ENCODE measurements around the gene MINDY4. TPM values are rescaled to one million over a fixed set of nuclear protein-coding genes. Genes with fewer than 3 reads are reported as not detected.

MINDY4 gene
- total RNA-seq, 2 donors from 2014 or later = 3.2 to 3.8 TPM

DNA sequence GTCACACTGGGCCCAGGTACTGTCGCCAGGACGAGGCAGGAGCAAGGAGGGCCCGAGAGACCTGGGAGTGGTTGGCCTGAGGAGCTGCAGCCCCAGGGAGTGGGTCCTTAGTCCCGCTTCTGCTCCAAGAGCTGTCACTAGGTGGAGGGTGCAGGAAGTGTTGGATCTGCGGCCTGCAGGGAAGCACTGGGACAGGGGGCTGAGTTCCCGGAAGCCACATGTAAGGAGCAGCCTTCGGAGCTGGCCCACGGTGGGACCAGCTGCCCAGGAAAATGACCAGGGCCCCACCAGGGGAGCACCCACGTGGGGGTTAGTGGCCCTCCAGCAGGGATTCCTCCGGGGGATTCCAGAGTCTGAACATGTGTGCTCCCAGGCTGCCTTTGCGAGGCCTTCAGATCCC is 131.2 kb downstream of the MINDY4 start:
- ATAC-seq = no peak
- DNase-seq = no peak
- intact Hi-C loops (cut with DNase I, micrococcal nuclease) = no loop called here

DNA sequence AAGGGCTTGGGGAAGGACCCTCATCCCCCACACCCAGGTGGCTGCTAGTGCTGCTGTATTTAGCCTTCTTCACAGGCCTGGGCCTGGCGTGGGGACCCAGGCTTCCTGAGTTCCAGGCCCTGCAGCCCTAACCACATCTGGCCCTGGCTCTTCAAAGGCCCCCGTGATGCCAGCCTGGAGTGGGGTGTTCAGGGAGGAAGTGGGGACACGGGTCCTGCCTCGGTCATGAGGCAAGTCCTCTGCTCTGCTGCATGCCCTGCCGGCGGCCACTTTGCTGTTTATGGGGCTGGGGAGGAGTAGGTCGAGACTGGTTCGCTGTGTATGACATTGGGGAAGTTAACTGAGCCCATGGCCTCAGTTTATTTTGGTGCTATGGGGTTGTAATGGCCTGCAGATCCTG is 131.9 kb downstream of the MINDY4 start:
- DNase-seq (no peak), ATAC-seq (no peak)
- intact Hi-C loops (cut with DNase I, micrococcal nuclease) = no loop called here

- DNase-seq (peak in 1 of 2 donors; percentile 25), ATAC-seq (peak; percentile 53)
- intact Hi-C loops (cut with DNase I, micrococcal nuclease) = no loop called here
Measured at GRCh38 chr7:30904561-30904960, 133.3 kb downstream of the MINDY4 start.

DNA sequence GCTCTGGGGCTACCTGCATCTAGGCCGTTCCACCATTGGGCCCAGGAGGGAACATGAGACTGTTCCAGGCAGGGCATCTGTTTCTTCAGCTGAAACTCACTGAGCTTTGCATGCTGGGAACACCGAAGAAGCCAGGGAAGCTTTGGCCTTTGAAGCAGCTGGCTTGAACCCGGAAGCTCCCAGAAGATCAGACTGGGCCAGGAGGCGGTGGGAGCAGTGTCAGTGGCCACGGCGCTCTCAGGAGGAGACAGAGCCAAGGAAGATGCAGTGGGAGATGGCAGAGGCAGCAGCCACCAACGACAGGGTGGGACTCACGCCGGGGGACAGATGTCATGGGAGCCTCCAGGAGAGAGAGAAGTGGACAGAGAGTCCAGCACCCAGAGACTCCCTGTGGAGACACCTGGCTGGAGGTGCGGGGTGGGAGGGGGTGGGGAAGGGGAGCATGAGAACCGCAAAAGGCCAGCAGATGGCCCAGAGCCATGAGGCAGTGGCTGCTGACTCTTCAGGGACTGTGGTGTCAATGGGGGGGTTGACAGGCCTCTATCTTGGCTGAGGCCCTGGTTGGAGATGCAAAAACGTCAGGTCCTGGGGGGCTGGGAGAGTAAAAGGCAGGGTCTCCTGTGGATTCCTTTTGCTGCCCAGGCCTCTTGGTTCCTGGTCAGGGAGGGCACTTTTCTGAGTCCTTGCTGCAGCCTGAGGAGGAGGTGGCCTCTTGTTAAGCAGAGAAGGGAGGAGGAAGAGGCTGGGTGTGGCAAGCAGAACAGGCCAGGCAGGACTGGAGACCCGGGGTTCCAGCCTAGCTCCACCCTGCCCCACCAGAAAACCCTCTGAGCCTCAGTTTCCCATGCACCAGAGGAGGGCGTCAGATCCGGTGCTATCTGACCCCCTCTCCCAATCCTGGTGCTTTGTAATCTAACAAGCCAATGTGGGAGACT is 134.1 kb downstream of the MINDY4 start:
- peak; percentile 31 to 51 for DNase-seq
- peak; percentile 74 for ATAC-seq
- intact Hi-C loops (cut with DNase I, micrococcal nuclease) = no loop called here

DNA sequence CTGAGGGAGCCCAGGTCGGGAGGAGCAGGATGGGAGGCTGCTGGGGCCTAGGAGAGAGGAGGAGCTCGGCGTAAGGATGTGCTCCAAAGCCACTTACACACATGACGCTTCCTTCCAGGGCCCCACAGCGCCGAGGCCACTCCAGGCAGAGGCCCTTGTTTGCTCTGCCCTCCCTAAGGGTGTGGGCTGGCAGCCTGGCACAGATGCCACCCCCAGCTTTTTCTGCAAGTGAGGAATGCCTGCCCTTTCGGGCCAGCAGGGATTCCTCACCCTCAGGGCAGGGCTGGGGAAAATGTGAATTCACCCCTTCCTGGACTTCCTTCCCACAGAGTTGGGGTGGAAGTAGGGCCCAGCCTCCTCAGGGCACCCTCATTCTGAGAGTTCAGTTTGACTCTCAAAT is 134.8 kb downstream of the MINDY4 start:
- DNase-seq (peak in 1 of 2 donors; percentile 30), ATAC-seq (peak; percentile 64)
- intact Hi-C loops (cut with DNase I, micrococcal nuclease) = no loop called here

GRCh38 chr7:30906515-30907240 is 135.5 kb downstream of the MINDY4 start:
- intact Hi-C loops (cut with DNase I, micrococcal nuclease) = no loop called here
- ATAC-seq (no peak), DNase-seq (no peak)

GRCh38 chr7:30907527-30908267 is 136.5 kb downstream of the MINDY4 start:
- DNase-seq = no peak
- intact Hi-C loops (cut with DNase I, micrococcal nuclease) = no loop called here
- ATAC-seq = no peak

DNA sequence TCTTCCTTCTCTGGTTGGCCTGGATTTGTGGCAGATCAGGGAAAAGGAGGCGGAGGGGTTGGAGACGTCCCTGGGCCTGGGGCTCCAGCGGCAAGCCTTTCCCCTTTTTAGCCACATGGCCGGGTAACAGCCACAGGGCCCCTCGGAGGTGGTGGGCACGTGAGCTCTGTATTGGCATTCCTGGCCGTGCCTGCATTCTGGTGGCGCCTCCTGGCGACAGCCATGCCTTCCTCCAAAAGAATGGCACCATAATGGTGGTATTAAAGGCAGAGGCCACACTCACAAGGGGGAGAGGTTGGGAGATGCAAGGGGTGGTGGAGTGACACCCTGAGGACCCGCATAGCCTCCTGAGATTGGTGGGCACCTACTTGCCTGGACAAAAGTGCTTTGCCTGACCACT is 137.5 kb downstream of the MINDY4 start:
- ATAC-seq (no peak), DNase-seq (no peak)
- intact Hi-C loops (cut with DNase I, micrococcal nuclease) = no loop called here

- no peak for ATAC-seq
- intact Hi-C loops (cut with DNase I, micrococcal nuclease) = no loop called here
- no peak for DNase-seq
Measured at GRCh38 chr7:30909431-30909830, 138.2 kb downstream of the MINDY4 start.

- ATAC-seq (no peak), DNase-seq (no peak)
- intact Hi-C loops (cut with DNase I, micrococcal nuclease) = no loop called here
Measured at GRCh38 chr7:30910411-30911073, 139.3 kb downstream of the MINDY4 start.

DNA sequence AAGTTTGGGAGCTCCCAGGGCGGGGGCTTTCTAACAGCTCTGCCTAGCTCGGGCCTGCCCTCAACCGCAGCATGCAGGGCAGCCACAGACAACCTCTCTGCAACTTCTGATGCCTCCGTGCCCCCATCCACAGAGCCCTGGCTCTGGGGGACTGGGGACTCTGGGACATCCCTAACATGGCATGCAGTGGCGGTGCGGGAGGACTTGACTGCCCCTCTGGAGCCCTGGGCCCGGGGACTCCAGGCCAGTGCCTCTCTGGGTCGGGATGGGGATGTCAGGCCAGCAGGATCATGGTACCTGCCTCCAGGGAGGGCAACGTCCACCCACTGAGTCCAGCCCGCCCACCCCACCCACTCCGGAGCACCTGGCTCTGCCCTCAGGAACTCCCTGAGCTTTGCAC is 139.9 kb downstream of the MINDY4 start:
- no peak for DNase-seq
- no peak for ATAC-seq
- intact Hi-C loops (cut with DNase I, micrococcal nuclease) = no loop called here

- DNase-seq (peak; percentile 87 to 94), ATAC-seq (peak; percentile 73)
- intact Hi-C loops (cut with DNase I, micrococcal nuclease) = no loop called here
Measured at GRCh38 chr7:30911561-30911969, 140.3 kb downstream of the MINDY4 start, which contains the start of gene AQP1. Gene AQP1 (plus strand): TSS chr7:30911853. CDS start chr7:30911910, 57 bp downstream.

GRCh38 chr7:30912021-30912730 is 141.0 kb downstream of the MINDY4 start:
- peak; percentile 25 for ATAC-seq
- DNase-seq = no peak
- intact Hi-C loops (cut with DNase I, micrococcal nuclease) = no loop called here

GRCh38 chr7:30912731-30912985 is 141.4 kb downstream of the MINDY4 start:
- intact Hi-C loops (cut with DNase I, micrococcal nuclease) = no loop called here
- DNase-seq = no peak

GRCh38 chr7:30912986-30913811 is 142.0 kb downstream of the MINDY4 start:
- DNase-seq (no peak), ATAC-seq (peak; percentile 33)
- intact Hi-C loops (cut with DNase I, micrococcal nuclease) = no loop called here

More at GRCh38 chr7:30912731-30912985, 141.4 kb downstream of the MINDY4 start:
- no peak for ATAC-seq

DNA sequence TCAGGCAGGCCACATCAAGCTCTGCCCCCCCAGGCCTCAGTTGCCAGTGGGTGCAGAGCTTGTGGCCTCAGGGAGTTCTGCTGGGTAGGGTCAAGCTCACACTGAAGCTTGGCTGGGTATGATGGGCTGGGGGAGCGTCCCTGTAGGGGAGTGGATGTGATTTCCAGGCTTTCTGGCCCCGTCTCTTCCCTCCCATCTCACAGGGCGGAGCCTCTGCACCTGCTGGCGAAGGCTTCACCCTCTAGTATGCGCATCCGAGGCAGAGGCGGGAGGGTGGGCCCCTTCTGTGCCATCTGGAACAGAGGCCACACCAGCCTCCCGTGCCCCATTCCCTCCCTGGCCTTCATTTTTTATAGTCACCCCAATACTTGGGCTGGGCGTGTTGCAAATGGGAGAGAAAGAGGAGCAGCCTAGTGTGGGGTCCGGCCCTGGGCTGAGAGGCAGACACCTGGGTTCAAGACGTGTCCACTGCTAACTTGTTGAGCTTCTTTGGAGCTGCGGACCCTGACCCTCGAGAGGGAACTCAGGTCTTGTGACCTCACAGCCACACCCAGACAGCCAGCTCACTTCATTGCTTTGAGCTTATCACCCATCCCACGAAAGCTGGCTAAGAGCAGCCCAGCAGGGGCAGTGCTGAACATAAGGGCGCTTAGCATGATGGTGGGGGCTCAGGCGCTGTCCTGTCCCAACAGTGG is 142.8 kb downstream of the MINDY4 start:
- intact Hi-C loops (cut with DNase I, micrococcal nuclease) = no loop called here
- ATAC-seq (peak; percentile 43), DNase-seq (peak; percentile 48 to 69)

DNA sequence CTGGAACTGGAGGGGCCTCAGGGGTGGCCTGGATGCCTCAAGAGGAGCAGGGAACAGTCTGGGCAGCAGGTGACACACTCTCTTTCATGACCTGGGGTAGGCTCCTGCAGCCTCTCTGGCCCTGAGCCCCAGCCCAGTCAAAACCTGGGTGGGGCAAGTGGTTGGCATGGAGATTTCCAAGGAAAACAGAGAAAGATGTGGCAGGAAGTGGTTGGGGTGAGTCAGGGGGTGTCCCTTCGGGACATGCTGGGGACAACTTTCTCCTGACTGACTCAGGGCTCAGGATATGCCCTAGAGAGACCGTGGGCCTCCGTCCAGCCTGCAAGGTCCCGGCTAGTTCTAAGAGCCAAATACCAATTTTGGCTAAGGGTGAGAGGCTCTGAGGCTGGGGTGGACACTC is 143.4 kb downstream of the MINDY4 start:
- ATAC-seq (no peak), DNase-seq (no peak)
- intact Hi-C loops (cut with DNase I, micrococcal nuclease) = no loop called here

Data from left colon (tissue), 2 donors.